ENCODE data around the gene NR4A1.
"Not testable (repeated sequence)": the region's sequence is repeated elsewhere in the genome, so short reads cannot be mapped to it uniquely, and the experiment has no call there.

The NR4A1 gene

DNA sequence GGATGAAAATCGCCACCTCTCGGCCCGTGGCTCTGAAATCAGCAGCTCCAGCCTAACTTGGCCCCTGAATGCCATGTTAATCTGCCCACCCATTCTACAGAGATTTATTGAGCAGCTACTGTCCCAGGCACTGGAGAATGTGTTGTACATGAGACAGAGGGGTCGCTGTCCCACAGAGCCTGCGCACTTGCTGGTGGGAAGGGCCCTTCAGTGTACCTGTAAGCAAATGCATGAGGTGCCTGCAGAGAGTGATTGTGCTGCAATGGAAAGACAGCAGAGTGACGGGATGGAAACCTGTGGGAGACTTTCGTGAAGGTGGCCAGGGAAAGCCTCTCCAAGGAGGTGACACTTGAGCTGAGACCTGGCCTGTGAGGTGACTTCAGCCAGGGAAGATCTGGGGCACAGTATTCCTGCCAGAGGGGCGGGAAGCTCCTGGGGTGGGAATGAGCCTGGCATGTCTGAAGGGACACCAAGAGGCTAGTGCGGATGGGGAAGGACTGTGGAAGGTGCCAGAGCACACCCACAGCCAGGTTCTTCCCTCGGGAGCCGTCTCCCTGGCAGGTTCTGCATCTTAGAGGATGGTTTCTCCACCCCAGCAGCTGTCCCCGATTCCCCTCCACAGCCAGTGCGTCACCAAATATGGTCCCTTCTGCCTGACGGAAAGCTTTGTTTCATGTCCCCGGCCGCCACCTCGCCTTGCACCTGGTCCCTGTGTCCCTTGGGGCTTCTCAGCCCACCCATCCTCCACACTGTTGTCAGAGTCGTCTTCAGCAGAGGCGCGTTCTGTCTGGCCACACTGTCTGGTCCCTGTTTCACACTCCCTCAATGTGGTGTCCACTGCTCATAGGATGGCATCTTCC, 36.9 kb downstream of the NR4A1 start:
- Histone ChIP-seq H3K4me1 (no peaks in the 10 kb centered on the region), H3K4me3 (no peak overlapping the region), H3K9me3 (no peaks in the 10 kb centered on the region), H3K27me3 (ENCODE audit: low read depth) (peaks cover 66% of the 10 kb centered on the region), H3K36me3 (replicated peaks) (no peaks in the 10 kb centered on the region)
- in situ Hi-C loops (cut with MboI; ENCODE audit: low sequenced_read_pairs), result no loop called here
- no peak for DNase-seq (ENCODE audit: low spot score in 2 of 2)

DNA sequence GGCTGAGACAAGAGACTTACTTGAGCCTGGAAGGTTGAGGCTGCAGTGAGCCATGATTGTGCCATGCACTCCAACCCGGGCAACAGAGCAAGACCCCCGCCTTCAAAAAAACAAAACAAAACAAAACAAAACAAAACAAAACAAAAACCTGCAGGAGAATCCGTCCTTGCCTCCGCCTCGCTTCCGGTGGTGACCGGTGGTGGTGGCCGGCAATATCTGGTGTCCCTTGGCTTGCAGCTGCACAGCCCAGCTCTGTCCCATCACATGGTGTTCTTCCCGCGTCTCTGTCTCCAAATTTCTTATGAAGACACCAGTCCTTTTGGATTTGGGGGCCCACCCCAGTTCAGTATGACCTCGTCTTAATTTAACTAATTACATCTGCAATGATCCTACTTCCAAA, 38.2 kb downstream of the NR4A1 start:
- DNase-seq (ENCODE audit: low spot score in 2 of 2), result no peak
- no peak overlapping the region for H3K4me3 ChIP-seq
- H3K9me3 ChIP-seq, result no peaks in the 10 kb centered on the region
- no peaks in the 10 kb centered on the region for H3K36me3 ChIP-seq (replicated peaks)
- in situ Hi-C loops (cut with MboI; ENCODE audit: low sequenced_read_pairs), result no loop called here
- peaks cover 67% of the 10 kb centered on the region for H3K27me3 ChIP-seq (ENCODE audit: low read depth)
- H3K4me1 ChIP-seq, result no peaks in the 10 kb centered on the region

DNA sequence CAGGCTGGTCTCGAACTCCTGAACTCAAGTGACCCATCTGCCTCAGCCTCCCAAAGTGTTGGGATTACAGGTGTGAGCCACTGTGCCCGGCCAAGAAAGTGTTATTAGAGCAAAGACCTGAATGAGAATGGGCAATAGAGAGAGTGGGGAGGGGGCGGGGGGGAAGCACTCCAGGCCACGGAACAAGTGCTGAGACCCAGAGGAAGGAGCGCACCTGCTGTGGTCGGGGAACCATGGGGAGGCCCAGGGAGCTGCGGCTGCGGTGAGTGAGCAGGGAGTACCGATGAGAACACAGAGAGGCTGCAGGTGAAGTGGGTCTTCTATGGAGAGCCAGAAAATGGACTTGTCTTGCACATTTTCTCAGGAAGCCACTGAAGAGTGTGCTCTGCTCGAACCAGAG, 39.0 kb downstream of the NR4A1 start:
- no peaks in the 10 kb centered on the region for H3K36me3 ChIP-seq (replicated peaks)
- DNase-seq (ENCODE audit: low spot score in 2 of 2), result no peak
- peaks cover 67% of the 10 kb centered on the region for H3K27me3 ChIP-seq (ENCODE audit: low read depth)
- in situ Hi-C loops (cut with MboI; ENCODE audit: low sequenced_read_pairs), result no loop called here
- no peak overlapping the region for H3K4me3 ChIP-seq
- no peaks in the 10 kb centered on the region for H3K9me3 ChIP-seq
- no peaks in the 10 kb centered on the region for H3K4me1 ChIP-seq

DNA sequence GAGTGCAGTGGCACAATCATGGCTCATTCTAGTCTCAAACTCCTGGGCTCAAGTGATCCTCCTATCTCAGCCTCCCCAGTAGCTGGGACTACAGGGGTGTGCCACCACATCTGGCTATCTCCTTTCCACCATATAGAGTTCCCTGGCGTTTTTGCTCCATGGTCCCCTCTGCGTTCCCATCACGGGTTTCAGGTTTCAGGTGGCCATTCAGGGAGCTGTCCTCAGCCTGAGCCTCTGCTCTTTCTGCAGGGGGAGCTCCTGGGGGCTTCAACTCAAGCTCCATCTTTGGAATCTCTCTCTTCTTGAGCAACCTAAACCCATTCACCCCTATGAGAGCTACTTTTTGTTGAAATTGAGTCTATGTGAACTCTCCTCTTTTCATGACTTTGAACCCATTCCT, 39.8 kb downstream of the NR4A1 start:
- Histone ChIP-seq H3K36me3 (replicated peaks) (no peaks in the 10 kb centered on the region), H3K4me1 (no peaks in the 10 kb centered on the region), H3K4me3 (no peak overlapping the region), H3K9me3 (no peaks in the 10 kb centered on the region), H3K27me3 (ENCODE audit: low read depth) (peaks cover 67% of the 10 kb centered on the region)
- in situ Hi-C loops (cut with MboI; ENCODE audit: low sequenced_read_pairs), result no loop called here
- DNase-seq (ENCODE audit: low spot score in 2 of 2), result no peak

DNA sequence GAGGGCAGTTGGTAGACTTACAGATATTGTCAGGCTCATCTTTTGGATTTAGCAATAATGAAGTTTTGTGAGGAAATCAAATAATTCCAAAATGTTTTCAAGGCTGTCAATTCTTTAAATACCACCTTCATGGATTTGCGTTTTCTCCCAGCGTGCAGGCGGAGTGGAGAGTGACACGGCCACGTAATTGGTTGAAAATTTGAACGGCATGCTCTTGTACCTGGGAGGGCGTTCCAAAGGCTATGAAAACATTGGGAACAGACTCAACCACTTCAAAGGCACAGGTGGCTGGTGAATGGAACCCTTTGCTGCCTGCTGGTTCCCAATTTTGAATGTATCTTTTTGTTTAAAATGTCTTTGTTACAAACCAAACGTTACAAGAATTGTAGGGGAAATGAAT, 40.6 kb downstream of the NR4A1 start:
- Histone ChIP-seq H3K27me3 (ENCODE audit: low read depth) (peaks cover 63% of the 10 kb centered on the region), H3K4me1 (no peaks in the 10 kb centered on the region), H3K4me3 (no peak overlapping the region), H3K9me3 (no peaks in the 10 kb centered on the region), H3K36me3 (replicated peaks) (no peaks in the 10 kb centered on the region)
- in situ Hi-C loops (cut with MboI; ENCODE audit: low sequenced_read_pairs), result no loop called here
- no peak for DNase-seq (ENCODE audit: low spot score in 2 of 2)

DNA sequence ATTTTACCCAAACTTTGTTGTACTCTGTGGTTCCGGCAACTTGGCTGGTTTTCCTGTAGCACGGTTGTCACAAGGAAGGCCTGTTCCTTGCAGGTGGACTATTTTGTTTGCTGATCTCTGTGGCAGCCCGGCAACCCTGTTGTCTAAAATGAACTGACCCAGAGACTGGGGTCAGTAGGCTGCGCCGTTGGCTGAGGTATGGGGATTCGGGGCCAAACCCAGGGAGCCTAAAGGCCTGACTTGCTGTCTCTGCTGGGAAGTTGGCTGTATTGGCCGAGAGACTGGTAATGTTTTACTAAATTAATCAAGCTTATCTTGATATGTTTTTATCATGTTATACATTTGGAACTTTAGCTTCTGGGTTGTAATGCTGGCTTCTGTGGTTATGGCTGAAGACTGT, 42.1 kb downstream of the NR4A1 start:
- no peaks in the 10 kb centered on the region for H3K36me3 ChIP-seq (replicated peaks)
- no peak overlapping the region for H3K4me3 ChIP-seq
- no peaks in the 10 kb centered on the region for H3K9me3 ChIP-seq
- no peak for DNase-seq (ENCODE audit: low spot score in 2 of 2)
- in situ Hi-C loops (cut with MboI; ENCODE audit: low sequenced_read_pairs), result no loop called here
- no peaks in the 10 kb centered on the region for H3K4me1 ChIP-seq
- H3K27me3 ChIP-seq (ENCODE audit: low read depth), result peaks cover 48% of the 10 kb centered on the region

DNA sequence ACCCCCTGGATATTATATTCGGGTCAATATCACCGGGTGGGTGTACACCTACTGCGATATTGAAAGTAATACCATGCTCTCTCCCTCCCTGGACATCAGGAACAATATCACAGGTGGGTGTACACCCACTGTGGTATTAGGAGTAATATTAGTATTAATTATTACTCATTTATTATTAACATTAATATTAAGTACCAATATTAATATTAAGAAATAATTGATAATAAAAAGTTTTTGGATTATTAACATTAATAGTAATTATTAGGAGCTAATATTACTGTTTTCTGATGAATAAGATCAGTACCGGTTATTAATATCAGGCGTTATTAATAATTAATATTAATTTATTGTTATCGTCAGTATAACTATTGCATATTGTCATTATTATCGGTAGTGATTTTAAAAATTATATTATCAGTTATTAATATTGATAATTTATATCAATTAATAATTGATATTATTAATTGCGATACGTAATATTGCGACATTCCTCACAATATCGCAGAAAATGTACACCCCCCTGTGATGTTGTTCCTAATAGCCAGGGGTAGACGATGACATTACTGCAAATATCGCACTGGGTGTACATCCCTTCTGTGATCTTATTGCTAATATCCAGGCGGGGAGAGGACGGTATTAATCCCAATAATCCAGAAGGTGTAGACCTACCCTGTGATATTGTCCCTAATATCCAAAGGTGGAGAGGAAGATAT, 45.2 kb downstream of the NR4A1 start:
- no peaks in the 10 kb centered on the region for H3K4me1 ChIP-seq
- peaks cover 26% of the 10 kb centered on the region for H3K27me3 ChIP-seq (ENCODE audit: low read depth)
- H3K9me3 ChIP-seq, result no peaks in the 10 kb centered on the region
- H3K4me3 ChIP-seq, result no peak overlapping the region
- DNase-seq (ENCODE audit: low spot score in 2 of 2), result no peak
- in situ Hi-C loops (cut with MboI; ENCODE audit: low sequenced_read_pairs), result no loop called here
- no peaks in the 10 kb centered on the region for H3K36me3 ChIP-seq (replicated peaks)

DNA sequence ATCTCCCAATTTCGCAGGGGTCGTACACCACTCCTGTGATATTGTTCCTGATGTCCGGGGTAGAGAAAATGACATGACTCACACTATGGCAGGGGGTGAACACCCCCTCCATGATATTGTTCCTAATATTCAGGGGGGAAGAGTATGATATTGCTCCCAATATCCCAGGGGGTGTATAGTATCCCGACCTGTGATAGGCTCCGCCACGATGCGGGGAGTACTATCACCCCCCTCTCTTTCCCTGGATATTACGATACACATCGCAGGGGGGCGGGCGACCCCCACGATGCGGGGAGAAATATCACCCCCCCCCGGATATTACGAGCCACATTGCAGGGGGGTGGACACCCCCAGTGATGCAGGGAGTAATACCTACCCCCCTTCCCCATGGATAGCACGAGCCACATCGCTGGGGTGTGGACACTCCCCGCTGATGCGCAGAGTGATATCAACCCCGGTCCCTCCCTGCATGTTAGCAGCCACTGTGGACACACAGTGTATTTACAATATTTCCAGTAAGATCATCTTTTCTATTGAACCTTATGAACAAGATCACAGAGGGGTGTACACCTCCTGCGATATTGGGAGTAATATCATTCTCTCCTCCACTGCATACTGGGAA, 45.9 kb downstream of the NR4A1 start:
- no peak for DNase-seq (ENCODE audit: low spot score in 2 of 2)
- H3K36me3 ChIP-seq (replicated peaks), result no peaks in the 10 kb centered on the region
- H3K4me1 ChIP-seq, result no peaks in the 10 kb centered on the region
- in situ Hi-C loops (cut with MboI; ENCODE audit: low sequenced_read_pairs), result no loop called here
- H3K9me3 ChIP-seq, result no peaks in the 10 kb centered on the region
- peaks cover 21% of the 10 kb centered on the region for H3K27me3 ChIP-seq (ENCODE audit: low read depth)
- H3K4me3 ChIP-seq, result no peak overlapping the region

DNA sequence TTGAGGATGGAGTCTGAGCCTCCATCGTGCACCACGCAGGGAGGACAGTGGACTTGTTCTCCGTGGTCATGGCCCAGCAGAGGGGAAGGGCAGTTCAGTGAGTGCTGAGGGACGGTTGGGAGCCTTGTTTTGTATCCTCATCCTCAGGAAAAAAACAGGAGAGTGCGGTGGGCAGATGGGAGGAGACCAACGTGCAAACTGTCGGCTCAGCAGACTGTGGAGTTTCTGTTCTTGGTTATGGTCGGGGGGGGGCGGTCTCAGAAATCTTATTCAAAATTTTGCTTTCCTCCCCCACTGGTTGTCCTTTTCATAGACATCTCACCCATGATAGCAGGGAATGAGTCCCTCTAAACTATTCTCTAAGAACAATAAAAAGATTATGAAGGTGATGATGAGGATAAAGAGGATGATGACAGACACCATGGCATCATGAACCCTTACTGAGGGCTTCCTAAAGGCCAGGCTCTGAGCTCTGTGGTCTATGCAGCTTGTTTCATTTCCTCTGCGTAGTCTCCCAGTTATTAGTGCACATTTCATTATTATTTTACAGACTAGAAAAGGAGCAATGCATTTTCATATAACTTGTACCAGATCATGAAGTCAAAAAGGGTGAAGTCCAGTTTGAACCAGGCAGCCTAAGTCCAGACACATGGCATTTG, 53.3 kb downstream of the NR4A1 start:
- in situ Hi-C loops (cut with MboI; ENCODE audit: low sequenced_read_pairs); H3K9me3 ChIP-seq; DNase-seq (ENCODE audit: low spot score in 2 of 2); H3K36me3 ChIP-seq (replicated peaks); H3K4me1 ChIP-seq; H3K4me3 ChIP-seq: not testable (repeated sequence)
- H3K27me3 ChIP-seq (ENCODE audit: low read depth), result peaks cover 51% of the 10 kb centered on the region
